NCI-H526 treated with DMSO at 0.1 percent for 48 hours (cell line): Measurements from ENCODE around the gene EIF4E1B.
A peak's percentile ranks its signal among the peaks of the same experiment; 100 is the strongest.

Experiments
- DNase-seq: peaks from one replicate; lab custom pipeline; 2025; lab: John Stamatoyannopoulos, UW

Gene EIF4E1B

DNA sequence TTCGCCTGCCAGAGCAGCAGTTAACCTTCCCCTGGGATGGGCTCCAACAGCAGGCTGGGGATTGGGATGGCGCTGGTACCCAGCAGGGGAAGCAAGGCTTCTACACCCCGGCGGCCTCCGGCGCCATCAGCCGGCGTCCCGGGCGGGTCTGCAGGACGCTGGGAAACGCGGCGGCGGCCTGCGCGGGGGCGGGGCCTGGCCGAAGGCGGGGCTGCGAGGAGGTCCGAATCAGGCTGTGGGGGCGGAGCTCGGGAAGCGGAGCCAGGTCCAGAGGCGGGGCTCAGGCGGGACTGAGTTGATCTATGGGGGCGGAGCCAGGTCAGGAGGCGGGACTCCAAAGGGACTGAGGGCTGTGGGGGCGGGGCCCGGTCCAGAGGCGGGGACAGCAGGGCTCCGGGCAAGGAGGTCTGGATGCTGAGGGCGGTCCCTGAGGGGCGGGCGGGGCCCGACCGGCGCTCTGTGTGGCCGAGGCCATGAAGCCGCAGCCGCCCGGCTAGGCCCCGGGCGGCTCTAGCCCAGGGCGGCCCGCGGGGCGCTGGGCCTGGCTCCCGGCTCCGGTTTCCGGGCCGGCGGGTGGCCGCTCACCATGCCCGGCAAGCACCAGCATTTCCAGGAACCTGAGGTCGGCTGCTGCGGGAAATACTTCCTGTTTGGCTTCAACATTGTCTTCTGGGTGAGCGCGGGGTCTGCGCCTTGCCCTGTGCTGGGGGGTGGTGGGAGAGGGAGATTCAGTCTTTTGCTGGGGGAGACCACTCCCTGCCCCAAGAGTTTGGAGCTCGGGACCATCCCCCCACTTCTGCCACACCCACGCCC lies 16.8 kb downstream of the EIF4E1B start, which contains the start of gene TSPAN17:
TSPAN17 (plus strand) TSS at position 455 of the 813 bp plus-strand sequence; CDS start at position 587, 132 bp downstream.
- peak; percentile 91 for DNase-seq

DNA sequence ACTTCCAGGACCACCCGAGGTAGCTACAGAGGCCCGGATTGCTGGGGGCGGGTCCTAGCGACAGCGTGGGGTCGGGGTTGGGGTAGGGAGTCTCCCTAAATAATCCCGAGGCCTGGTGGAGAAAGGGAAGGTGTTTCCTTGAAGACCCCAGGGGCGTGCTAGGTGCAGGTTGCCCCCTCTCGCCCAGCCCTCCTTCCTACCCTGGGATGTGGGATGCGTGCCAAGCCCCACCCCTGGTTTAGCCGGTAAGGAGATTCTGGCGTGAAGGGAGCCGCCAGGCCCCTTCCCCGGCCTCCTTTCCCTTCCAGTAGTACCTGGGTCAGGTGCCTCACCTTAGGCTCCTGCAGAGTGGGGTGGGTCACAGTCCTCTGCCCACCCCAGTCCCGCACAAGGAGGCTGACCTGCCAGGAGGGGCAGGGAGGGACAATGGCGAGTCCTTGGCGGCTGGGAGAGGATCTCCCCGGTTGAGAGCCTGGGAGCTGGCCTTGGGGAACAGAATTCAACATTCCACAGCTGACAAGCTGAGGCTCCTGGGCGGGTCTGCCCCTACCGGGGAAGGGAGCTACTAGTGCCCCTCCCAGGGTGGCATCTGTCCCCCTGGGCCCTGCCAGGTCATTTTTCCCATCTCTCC lies 17.5 kb downstream of the EIF4E1B start:
- no peak for DNase-seq

DNA sequence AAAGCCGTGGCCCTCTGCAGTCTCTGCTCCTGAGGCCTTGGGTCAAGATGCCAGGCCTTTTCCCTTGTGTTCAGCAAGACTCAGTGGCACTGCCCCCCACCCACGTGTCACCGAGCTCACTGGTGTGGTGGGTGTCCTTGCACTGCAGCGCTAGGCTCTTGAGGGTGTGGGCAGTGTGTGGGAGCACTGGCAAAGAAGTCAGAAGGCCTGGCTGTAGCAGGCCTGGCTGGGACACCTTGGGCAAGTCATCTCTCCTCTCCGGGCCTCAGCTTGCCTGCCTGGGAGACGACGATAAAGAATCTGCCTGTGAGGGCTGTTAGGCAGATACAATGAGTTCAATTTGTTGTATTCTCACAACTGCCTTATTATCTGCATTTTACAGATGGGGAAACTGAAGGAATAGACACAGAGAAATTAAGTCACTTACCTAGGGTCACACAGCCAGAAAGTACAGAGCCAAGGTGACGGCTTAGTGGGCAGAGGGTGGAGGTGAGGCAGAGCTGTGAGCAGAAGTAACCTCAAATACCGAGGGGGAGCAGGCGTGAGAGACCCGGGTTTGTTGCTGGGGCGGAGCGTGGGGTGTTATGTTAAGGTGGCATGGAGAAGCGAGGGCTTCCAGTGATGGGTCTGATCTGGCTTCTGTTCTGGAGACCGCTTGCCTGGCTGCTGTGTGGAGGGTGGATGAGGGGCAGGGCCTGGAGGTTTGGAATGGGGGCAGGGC lies 18.2 kb downstream of the EIF4E1B start:
- no peak for DNase-seq

DNA sequence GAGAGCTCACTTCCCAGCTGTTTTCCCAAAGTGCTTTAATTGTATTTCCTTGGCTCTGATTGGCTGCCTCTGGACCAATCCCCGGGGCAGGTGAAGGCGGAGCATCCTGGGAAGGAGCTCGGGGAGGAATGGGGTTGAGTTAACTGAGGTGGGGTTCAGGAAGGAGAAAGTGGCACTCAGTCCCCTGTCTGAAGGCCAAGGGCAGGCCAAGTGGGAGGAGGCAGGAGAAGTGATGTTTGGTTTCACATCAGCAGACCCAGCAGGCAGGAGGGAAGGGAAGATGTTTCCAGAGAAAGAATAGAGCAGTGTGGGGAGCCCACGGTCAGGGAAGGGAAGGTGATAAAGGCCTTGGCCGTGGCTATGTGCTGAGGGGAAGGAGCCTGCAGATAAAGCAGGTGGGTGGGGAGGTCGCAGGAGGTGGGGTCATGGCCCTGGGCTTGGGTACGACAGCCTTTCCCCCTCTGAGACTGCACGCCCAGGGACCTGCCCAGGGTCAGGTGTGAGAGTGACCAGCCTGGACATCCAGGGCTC lies 19.9 kb downstream of the EIF4E1B start:
- no peak for DNase-seq

DNA sequence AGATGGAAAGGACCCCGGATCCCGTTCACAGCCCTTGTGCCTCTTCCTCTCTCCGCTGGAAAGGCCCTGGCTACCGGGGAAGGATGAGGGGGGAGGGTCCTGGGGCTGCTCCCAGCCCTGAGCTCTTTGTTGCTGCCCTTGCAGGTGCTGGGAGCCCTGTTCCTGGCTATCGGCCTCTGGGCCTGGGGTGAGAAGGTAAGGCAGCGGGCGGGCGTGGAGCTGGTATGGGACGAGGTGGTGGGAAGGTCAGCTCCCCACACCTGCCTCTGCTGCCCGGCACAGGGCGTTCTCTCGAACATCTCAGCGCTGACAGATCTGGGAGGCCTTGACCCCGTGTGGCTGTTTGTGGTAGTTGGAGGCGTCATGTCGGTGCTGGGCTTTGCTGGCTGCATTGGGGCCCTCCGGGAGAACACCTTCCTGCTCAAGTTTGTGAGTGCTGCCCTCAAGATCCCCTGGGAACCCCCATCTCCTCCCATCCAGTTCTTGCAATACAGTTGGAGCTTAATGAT lies 21.1 kb downstream of the EIF4E1B start:
- no peak for DNase-seq

DNA sequence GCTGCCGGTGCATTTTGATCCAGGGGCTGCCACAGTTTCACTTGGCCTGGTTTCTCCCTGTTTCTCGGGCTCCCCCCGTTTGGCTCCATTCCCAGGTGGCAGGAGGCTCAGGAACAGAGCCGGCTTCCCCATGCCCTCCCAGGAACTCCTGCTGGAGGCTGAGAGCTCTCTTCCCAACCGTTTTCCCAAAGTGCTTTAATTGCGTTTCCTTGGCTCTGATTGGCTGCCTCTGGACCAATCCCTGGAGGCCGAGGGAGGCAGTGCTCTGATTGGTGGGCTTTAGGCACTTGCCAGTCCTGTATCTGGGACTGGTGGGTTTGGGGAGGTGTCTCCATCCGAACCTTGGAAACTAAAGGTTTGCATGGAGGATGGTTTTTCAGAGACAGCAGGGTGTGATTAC lies 21.7 kb downstream of the EIF4E1B start:
- no peak for DNase-seq

DNA sequence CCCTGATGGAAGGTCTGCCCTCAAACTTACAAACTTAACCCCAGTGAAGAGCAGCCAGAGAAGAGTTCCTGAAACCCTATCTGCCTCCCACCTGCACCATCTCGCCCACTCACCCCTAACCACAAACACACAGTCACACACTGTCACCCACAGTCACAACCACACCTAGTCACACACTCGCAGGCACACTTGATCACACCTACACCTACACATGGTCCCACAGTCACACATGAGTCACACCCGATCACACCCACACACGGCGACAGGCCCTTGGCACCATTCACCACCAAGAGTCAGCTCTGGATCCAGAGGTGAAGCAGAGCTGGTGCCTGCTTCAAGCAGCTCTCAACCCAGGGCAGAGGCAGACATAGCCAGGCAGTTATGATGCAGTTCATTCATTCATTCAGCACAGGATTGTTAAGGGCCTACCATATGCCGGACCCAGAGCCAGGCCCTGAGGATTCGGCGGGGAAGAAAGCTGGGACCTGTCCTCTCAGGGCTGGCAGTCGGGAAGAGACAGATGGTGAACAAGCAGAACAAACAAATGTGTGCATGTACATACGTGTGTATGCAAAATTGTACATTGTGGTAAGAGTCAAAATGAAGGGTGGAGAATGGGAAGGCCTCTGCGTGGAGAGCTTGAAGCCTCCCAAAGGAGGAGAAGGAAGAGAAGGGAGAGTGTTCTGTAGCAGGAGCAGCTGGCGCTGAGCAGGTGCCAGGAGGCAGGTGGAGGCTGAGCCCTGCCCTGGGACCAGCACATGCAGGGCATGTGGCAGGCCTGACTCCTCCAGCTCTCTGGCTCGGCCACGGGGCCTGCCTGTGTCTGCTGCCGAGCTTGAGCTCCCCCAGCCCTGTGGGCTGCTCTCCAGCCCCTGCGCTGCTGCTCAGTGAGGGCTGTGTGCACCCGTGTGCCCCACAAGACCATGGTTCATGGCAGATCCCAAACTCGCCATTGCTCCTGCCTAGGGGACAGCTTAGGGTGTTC lies 23.2 kb downstream of the EIF4E1B start:
- peak; percentile 81 for DNase-seq

DNA sequence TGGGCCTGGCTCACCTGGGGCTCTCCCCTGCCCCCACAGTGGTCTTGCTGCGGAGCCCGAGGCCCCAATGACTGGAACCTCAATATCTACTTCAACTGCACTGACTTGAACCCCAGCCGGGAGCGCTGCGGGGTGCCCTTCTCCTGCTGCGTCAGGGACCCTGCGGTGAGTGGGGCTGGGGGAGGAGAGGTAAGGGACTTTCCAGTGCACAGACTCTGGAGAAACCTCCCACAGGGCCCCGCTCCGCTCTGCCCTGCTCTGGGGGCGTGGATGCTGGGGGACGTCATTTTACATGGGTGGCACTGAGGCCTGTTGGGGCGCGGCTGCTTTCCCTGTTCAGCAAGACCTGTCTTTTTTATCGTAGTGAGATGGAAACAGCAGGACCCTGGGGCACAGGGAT lies 24.4 kb downstream of the EIF4E1B start:
- DNase-seq, result no peak

DNA sequence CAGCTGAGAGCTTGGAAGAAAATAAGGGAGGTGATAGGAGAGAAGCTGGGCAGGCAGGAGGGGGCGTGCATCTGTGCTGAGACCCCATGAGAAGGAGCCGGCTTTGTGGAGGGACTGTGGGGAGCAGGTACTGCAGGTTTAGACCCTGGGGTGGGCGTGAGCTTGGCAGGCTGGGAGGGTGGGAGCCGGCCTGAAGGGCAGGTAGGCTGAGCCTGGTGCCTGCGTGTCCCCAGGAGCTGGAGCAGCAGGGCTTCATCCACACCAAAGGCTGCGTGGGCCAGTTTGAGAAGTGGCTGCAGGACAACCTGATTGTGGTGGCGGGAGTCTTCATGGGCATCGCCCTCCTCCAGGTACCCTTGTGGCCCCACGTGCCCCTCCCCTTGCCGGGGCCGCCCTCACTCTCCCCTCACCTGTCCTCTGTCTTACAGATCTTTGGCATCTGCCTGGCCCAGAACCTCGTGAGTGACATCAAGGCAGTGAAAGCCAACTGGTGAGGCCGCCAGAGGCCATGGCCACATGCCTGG lies 26.1 kb downstream of the EIF4E1B start:
- no peak for DNase-seq

DNA sequence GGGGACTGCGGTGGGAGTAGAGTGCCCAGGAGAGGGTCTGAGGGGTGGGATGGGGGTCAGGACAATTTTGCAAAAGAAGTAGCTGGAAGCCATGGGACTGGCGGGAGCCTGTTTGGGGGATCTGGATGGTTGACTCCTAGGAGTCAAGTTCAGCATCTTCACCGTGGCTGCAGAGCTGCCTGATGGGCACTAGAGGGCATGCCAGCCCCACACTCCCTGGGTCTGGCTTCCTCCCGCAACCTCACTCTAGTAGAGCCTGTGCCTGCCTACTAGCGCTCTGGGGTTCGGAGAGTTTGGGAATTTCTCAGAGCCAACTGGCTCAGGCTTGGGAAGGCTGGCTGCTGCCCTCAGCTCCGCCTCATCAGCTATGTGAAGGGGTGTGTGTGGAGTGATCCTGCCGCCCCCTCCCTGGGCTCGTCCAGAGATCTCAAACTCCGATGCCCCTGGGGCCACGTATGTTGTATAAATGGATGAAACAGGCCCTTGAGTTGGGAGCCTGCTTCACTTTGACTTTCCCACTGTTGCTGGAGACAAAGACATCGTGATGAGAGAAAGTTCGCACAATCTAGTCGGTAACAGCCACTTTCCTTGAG lies 27.6 kb downstream of the EIF4E1B start:
- DNase-seq, result no peak

DNA sequence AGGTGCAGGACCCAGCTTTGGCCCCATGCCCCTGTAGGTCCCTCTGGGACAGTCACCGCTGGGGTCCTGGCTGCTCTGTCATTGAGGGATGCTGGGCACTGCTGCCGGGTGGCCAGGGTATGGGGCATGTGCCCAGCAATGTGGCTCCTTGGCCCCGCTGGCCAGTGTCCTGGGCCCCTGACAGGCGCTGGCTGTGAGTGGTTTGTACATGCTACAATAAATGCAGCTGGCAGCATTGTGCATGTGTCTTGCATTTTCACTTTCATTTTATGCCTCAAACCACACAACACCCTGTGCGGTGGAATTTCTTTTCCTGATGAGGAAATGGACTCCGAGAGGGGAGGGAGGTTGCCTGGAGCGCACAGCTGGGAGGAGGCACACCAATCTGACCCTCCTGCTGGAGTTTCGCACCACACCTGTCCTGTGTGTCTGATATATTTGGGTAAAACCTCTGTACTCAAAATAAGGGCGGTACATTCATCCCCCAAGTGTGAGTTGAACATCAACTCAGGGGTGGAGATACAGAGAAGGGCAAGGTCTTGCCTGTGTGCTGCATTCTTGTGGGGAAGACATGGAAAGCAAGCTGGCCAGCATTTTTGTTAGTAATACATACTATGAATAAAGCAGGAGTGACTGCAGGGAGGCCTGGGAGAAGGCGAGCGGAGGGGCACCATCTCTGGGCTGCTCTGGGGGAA lies 28.5 kb downstream of the EIF4E1B start:
- no peak for DNase-seq

DNA sequence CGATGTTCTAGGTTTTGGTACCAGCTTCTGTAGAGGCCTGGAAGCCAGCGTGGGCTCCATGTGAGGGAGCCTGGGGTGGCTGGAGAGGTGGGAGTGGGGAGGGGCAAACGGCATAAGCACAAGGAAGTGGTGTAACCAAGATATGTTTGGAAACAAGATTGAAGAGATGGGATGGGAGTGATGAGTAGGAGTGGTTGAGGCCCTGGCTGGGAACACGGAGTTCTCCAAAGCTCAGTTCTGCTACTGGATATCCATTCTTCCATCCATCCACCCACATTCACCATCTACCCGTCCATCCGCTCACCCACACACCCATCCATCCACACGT lies 29.0 kb downstream of the EIF4E1B start:
- no peak for DNase-seq

DNA sequence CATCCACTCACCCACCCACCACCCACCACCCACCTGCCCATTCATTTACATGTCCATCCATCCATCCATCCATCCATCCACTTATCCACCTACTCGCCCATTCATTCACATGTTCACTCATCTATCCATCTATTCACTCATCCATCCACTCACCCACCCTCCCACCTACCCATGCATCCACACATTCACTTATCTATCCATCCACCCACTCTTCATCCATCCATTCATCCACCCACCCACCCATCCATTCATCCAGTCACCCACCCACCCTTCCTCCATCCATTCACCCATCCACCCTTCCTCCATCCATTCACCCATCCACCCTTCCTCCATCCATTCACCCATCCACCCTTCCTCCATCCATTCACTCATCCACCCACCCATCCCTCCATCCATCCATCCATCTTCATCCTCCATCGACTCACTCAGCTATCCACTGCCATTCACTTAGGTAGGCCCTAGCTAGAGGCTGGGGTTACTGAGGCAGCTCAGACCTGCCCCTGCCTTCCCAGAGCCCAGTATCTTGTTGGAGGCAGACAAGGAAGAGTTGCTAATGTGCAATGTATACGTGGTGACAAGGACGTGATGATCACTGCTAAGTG lies 29.5 kb downstream of the EIF4E1B start:
- no peak for DNase-seq

DNA sequence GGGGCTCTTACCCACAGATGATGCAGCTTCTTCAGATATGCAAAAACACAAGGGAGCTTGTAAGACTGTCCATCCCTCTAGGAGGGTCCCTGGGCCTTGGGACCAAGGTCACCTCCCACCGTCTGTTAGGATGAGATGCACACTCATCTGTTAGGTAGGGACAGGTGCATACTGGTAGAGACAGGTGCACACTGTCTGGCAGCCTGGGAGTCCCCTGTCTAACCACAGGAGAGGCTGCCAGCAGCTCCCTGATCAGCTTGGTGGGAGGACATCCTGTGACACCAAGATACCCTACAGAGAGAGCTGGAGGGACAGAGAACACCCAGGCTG lies 30.0 kb downstream of the EIF4E1B start:
- DNase-seq, result no peak

DNA sequence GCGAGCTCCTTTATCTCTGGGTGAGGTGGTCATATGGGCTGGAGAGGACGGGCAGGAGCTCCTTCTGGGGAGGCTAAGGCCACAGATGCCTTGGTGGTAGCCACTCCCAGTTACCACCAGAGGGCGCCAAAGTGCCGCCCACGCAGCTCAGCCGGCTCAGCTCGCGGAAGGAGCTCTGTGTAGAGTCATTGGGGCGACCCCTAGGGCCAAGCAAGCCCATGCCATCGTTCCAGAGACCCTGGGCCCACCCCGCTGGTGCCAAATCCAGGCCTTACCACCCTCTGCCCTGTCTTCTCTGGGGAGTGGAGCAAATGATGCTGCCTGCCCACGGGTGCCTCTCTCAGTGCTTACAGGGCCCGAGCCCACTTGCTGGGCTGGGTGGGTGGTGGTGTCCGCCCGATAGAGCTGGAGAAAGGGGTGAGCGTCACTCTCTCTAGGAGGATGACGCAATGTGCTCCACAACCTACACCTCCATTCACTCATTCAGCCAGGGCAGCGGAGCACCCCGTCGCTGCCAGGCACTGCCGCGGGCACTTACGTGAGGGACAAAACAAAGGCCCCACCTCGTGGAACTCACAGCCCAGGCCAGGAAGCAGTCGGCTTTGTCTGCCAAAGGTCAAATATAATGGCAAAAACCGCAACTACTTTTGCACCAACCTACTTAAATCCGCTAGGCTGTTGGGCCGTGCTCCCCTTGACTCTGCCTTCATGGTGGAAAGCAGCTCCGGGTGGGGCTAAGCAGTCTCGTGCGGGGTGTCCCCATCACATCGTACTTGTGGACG lies 30.6 kb downstream of the EIF4E1B start:
- DNase-seq, result no peak

DNA sequence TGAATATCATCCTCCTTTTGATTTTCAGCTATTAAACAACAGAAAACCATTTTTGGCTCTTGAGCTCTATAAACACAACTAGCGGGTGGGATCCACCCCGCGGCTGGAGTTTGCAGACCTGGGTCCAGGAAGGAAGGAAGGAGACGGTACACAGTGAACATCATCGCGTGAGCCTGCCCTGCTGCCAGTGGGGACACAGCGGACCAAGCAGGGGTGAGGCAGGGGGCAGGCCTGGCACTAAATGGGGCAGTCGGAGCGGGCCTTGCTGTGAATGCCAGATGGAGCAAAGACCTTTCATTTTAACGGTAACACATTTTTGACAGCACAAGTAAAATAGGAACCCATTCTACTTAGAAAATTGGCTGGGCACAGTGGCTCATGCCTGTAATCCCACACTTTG lies 31.2 kb downstream of the EIF4E1B start:
- no peak for DNase-seq

DNA sequence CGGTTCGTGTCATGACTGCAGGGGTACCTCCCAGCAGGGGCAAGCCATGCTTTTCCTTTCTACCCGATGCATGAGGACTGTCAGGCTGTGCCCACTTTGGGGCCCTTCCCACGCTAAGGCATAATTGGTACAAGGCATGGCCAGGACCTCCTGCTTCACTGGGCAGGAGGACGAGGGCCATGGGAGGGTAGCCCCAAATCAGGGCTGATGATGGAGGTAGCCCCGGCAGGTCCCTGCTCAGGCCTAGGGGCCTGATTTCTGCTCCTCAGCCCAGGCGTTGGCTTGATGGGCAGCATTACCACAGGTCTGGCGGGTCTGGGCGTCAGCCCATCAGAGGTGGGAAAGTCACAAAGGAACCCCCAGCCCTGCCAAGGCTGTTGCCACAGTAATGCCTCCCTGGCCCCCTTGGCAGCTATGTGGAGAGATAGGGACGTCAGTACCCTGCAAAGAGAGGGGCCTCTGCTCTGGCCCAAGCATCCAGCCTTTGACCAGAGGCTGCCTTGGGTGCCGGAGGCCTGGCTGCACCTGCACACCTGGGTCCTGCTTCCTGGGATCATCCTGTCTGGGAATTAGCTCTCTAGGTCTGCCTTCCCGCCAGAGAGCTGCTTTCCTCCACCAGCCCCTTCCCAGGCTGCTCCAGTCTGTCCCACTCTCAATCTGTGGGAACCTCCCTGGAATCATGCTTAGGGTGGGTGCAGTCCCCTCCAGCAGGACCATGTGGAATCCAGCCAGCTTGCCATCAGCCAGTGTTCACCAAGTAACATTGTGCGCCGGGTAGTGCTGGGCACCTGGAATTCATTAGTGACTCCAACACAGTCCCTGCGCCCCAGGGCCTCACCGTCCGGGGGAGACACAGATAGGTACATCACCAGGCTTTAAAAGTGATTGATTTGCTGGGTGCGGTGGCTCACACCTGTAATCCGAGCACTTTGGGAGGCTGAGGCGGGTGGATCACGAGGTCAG lies 32.2 kb downstream of the EIF4E1B start:
- DNase-seq, result no peak

DNA sequence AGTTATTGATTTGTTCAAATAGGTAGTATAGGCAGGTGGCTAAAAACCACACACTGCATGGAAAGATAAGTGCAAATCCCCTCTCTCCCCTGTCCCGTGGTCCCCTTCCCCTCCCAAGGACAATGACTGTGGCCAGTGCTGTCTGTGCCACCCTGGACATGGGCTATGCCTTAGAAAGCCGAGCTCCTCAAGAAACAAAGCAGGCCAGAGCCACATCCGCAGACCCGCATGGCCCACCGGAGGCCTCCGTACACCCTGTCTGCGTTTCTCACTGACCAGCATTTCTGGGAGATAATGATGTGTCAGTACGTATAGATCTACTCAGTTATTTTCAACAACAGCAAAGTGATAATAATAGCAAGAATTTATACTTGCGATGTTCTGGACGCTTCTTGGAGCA lies 33.1 kb downstream of the EIF4E1B start:
- no peak for DNase-seq
